Measurements from ENCODE around the gene SOX8.

GRCh38 chr16:937311-937710, 44.3 kb upstream of the SOX8 start:
- TF ChIP-seq POLR2A (IDR thresholded peaks at IDR 0.05) = no peak
- no peak for TF ChIP-seq CTCF (IDR thresholded peaks at IDR 0.05 in 4 of 5, conservative IDR thresholded peaks at IDR 0.05 in 1 of 5)

All from gastrocnemius medialis (tissue), 4 donors.